B cell (primary cell): ENCODE measurements around the gene C1QL3.

ENCODE experiments used
- EZH2 ChIP-seq: IDR thresholded peaks from 2 replicates; pipeline ENCODE4 v1.6.1; 2012; ENCODE audit warnings: borderline replicate concordance, low read depth, mild to moderate bottlenecking, moderate library complexity, low read length; ENCODE audit not compliant: insufficient read depth, poor library complexity, severe bottlenecking
- TF ChIP-seq, protein P1 (sequence below): fragments of 200-600 bp; IDR thresholded peaks from one replicate; pipeline ENCODE4 v1.8.0; 2022; ENCODE audit warnings: antibody characterized with exemption, mild to moderate bottlenecking

GRCh38 chr10:16493884-16494536 lies 27.7 kb downstream of the C1QL3 start:
- TF ChIP-seq, protein P1, sequence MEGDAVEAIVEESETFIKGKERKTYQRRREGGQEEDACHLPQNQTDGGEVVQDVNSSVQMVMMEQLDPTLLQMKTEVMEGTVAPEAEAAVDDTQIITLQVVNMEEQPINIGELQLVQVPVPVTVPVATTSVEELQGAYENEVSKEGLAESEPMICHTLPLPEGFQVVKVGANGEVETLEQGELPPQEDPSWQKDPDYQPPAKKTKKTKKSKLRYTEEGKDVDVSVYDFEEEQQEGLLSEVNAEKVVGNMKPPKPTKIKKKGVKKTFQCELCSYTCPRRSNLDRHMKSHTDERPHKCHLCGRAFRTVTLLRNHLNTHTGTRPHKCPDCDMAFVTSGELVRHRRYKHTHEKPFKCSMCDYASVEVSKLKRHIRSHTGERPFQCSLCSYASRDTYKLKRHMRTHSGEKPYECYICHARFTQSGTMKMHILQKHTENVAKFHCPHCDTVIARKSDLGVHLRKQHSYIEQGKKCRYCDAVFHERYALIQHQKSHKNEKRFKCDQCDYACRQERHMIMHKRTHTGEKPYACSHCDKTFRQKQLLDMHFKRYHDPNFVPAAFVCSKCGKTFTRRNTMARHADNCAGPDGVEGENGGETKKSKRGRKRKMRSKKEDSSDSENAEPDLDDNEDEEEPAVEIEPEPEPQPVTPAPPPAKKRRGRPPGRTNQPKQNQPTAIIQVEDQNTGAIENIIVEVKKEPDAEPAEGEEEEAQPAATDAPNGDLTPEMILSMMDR, result no peak
- no peak for TF ChIP-seq EZH2
